Neural cell (in vitro differentiated cells): Measurements from ENCODE around the gene OR11A1. TPM values are rescaled to one million over a fixed set of nuclear protein-coding genes. Genes with fewer than 3 reads are reported as not detected.

Experiments used
- H2AFZ ChIP-seq: fragments of 200-600, 300-800 bp; sonication (generic), shearing (Covaris generic); 2 replicates; pipeline ENCODE4 v1.6.0; 2014; ENCODE audit warnings: low read depth, mild to moderate bottlenecking, antibody characterized with exemption, low read length, moderate library complexity
- H3F3A ChIP-seq: fragments of 200-600 bp; shearing (Covaris generic); 2 replicates; pipeline ENCODE4 v1.6.1; 2016; ENCODE audit warnings: mild to moderate bottlenecking, moderate library complexity, mixed read lengths, antibody characterized with exemption, low read length; ENCODE audit not compliant: insufficient read depth, poor library complexity, severe bottlenecking
- H3K27ac ChIP-seq: fragments of 200-600, 300-800 bp; sonication (generic), shearing (Covaris generic); 2 replicates; pipeline ENCODE4 v1.5.1; 2014; ENCODE audit warnings: mild to moderate bottlenecking, low read length, moderate library complexity
- H3K27me3 ChIP-seq: fragments of 300-800, 200-600 bp; sonication (generic), shearing (Covaris generic); 2 replicates; pipeline ENCODE4 v1.6.0; 2014; ENCODE audit warnings: mild to moderate bottlenecking, low read depth, low read length, moderate library complexity; ENCODE audit not compliant: insufficient read depth
- H3K36me3 ChIP-seq: fragments of 300-800, 200-600 bp; sonication (generic), shearing (Covaris generic); 2 replicates; pipeline ENCODE4 v1.5.1; 2014; ENCODE audit warnings: mild to moderate bottlenecking, antibody characterized with exemption, low read length, moderate library complexity; ENCODE audit not compliant: insufficient read depth
- H3K4me2 ChIP-seq: fragments of 300-800, 200-600 bp; sonication (generic), shearing (Covaris generic); 2 replicates; pipeline ENCODE4 v1.6.0; 2014; ENCODE audit warnings: mild to moderate bottlenecking, low read length
- H3K4me3 ChIP-seq: fragments of 300-800, 200-600 bp; sonication (generic), shearing (Covaris generic); 2 replicates; pipeline ENCODE4 v1.5.1; 2014; ENCODE audit warnings: mild to moderate bottlenecking, low read length, moderate library complexity
- H3K79me2 ChIP-seq: fragments of 200-600 bp; shearing (Covaris generic); replicated peaks from 2 replicates; pipeline ENCODE4 v1.6.0; 2014; ENCODE audit warnings: mild to moderate bottlenecking, low read length, moderate library complexity; ENCODE audit not compliant: insufficient read depth
- H3K9ac ChIP-seq: fragments of 300-800, 200-600 bp; sonication (generic), shearing (Covaris generic); 2 replicates; pipeline ENCODE4 v1.6.1; 2016; ENCODE audit warnings: mild to moderate bottlenecking, low read length, mixed read lengths
- H3K9me2 ChIP-seq: fragments of 200-600 bp; shearing (Covaris generic); 2 replicates; pipeline ENCODE4 v1.6.1; 2016; ENCODE audit warnings: mild to moderate bottlenecking, low read length, mixed read lengths; ENCODE audit not compliant: insufficient read depth
- H3K9me3 ChIP-seq: fragments of 200-600, 300-800 bp; sonication (generic), shearing (Covaris generic); 2 replicates; pipeline ENCODE4 v1.6.1; 2016; ENCODE audit warnings: mild to moderate bottlenecking, mixed run types, low read length, moderate library complexity, mixed read lengths
- H4K20me1 ChIP-seq: fragments of 200-600 bp; shearing (Covaris generic); 2 replicates; pipeline ENCODE4 v1.6.1; 2016; ENCODE audit warnings: mild to moderate bottlenecking, mixed run types; ENCODE audit not compliant: insufficient read depth
- EP300 ChIP-seq: fragments of 450-650 bp; conservative IDR thresholded peaks from 2 replicates; pipeline ENCODE4 v1.6.1; 2014; ENCODE audit warnings: antibody characterized with exemption, mild to moderate bottlenecking, moderate library complexity; ENCODE audit not compliant: poor library complexity, severe bottlenecking
- EZH2 ChIP-seq: fragments of 200-600, 300-800 bp; shearing (Covaris generic), sonication (generic); IDR thresholded peaks from 2 replicates; pipeline ENCODE4 v1.6.1; 2014; ENCODE audit warnings: antibody characterized with exemption, low read length, borderline replicate concordance, mild to moderate bottlenecking; ENCODE audit not compliant: insufficient read depth, poor library complexity, severe bottlenecking
- MXI1 ChIP-seq: fragments of 450-650 bp; conservative IDR thresholded peaks from 2 replicates; pipeline ENCODE4 v1.6.1; 2014; ENCODE audit warnings: antibody characterized with exemption, mild to moderate bottlenecking; ENCODE audit not compliant: poor library complexity, severe bottlenecking
- POLR2AphosphoS5 ChIP-seq: IDR thresholded peaks from 2 replicates; pipeline ENCODE4 v1.6.1; 2012
- RAD21 ChIP-seq: fragments of 450-650 bp; conservative IDR thresholded peaks from 2 replicates; pipeline ENCODE4 v1.6.1; 2014; ENCODE audit warnings: antibody characterized with exemption, mild to moderate bottlenecking, moderate library complexity
- SMC3 ChIP-seq: fragments of 450-650 bp; conservative IDR thresholded peaks from 2 replicates; pipeline ENCODE4 v1.6.1; 2014; ENCODE audit warnings: antibody characterized with exemption, mild to moderate bottlenecking, moderate library complexity; ENCODE audit not compliant: poor library complexity
- TAF1 ChIP-seq: IDR thresholded peaks from 2 replicates; pipeline ENCODE4 v1.6.1; 2012; ENCODE audit warnings: low read depth
- polyA plus RNA-seq: library from polyadenylated mRNA; depleted of rRNA; stranded (reverse); fragments of >200 nt; gene quantifications from 2 replicates; pipeline ENCODE4 v1.2.3, GENCODE V29; 2014
- TF ChIP-seq, protein P1 (sequence below): IDR thresholded peaks from 2 replicates; pipeline ENCODE4 v1.6.1; 2012; ENCODE audit warnings: borderline replicate concordance
- TF ChIP-seq, protein P2 (sequence below): fragments of 450-650 bp; IDR thresholded peaks from 2 replicates; pipeline ENCODE4 v1.5.1; 2014; ENCODE audit warnings: antibody characterized with exemption, mild to moderate bottlenecking, moderate library complexity; ENCODE audit not compliant: poor library complexity, severe bottlenecking

Gene OR11A1
- polyA plus RNA-seq, 1 donor from 2014 or later = not detected

DNA sequence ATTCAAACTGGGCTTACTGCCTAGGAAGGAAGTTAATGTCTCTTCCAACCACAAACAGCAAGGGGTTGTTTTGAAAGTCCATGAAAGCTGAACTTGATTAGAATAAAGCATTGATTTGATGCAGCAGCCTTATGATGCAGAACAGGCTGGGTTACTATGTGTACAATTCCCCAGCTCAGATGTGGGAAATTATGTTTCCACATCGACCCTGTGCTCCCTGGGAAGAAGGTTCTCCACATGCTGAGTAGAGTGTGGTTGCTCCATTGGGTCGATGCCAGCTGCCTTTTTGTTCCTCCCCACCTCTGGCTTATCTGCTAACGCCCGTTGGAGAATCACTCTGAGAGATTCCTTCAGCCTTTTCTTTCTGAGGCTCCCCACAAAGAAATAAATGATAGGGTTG is 29.7 kb upstream of the OR11A1 start:
- Histone ChIP-seq H3K27me3 (no peaks in the 10 kb centered on the region), H2AFZ (no peak overlapping the region), H3K4me3 (no peak overlapping the region), H3K4me2 (no peak overlapping the region), H3K36me3 (no peaks in the 10 kb centered on the region), H3K9ac (no peak overlapping the region), H3K9me3 (no peaks in the 10 kb centered on the region), H3K9me2 (no peaks in the 10 kb centered on the region), H3F3A (no peaks in the 10 kb centered on the region), H3K27ac (no peak overlapping the region), H4K20me1 (no peaks in the 10 kb centered on the region), H3K79me2 (no peaks in the 10 kb centered on the region)
- TF ChIP-seq EP300 = no peak
- TF ChIP-seq RAD21 = no peak
- TF ChIP-seq, protein P1, sequence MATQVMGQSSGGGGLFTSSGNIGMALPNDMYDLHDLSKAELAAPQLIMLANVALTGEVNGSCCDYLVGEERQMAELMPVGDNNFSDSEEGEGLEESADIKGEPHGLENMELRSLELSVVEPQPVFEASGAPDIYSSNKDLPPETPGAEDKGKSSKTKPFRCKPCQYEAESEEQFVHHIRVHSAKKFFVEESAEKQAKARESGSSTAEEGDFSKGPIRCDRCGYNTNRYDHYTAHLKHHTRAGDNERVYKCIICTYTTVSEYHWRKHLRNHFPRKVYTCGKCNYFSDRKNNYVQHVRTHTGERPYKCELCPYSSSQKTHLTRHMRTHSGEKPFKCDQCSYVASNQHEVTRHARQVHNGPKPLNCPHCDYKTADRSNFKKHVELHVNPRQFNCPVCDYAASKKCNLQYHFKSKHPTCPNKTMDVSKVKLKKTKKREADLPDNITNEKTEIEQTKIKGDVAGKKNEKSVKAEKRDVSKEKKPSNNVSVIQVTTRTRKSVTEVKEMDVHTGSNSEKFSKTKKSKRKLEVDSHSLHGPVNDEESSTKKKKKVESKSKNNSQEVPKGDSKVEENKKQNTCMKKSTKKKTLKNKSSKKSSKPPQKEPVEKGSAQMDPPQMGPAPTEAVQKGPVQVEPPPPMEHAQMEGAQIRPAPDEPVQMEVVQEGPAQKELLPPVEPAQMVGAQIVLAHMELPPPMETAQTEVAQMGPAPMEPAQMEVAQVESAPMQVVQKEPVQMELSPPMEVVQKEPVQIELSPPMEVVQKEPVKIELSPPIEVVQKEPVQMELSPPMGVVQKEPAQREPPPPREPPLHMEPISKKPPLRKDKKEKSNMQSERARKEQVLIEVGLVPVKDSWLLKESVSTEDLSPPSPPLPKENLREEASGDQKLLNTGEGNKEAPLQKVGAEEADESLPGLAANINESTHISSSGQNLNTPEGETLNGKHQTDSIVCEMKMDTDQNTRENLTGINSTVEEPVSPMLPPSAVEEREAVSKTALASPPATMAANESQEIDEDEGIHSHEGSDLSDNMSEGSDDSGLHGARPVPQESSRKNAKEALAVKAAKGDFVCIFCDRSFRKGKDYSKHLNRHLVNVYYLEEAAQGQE = no peak
- no peak for TF ChIP-seq TAF1
- no peak for TF ChIP-seq POLR2AphosphoS5
- no peak for TF ChIP-seq EZH2
- TF ChIP-seq, protein P2, sequence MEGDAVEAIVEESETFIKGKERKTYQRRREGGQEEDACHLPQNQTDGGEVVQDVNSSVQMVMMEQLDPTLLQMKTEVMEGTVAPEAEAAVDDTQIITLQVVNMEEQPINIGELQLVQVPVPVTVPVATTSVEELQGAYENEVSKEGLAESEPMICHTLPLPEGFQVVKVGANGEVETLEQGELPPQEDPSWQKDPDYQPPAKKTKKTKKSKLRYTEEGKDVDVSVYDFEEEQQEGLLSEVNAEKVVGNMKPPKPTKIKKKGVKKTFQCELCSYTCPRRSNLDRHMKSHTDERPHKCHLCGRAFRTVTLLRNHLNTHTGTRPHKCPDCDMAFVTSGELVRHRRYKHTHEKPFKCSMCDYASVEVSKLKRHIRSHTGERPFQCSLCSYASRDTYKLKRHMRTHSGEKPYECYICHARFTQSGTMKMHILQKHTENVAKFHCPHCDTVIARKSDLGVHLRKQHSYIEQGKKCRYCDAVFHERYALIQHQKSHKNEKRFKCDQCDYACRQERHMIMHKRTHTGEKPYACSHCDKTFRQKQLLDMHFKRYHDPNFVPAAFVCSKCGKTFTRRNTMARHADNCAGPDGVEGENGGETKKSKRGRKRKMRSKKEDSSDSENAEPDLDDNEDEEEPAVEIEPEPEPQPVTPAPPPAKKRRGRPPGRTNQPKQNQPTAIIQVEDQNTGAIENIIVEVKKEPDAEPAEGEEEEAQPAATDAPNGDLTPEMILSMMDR = no peak
- no peak for TF ChIP-seq MXI1
- no peak for TF ChIP-seq SMC3

DNA sequence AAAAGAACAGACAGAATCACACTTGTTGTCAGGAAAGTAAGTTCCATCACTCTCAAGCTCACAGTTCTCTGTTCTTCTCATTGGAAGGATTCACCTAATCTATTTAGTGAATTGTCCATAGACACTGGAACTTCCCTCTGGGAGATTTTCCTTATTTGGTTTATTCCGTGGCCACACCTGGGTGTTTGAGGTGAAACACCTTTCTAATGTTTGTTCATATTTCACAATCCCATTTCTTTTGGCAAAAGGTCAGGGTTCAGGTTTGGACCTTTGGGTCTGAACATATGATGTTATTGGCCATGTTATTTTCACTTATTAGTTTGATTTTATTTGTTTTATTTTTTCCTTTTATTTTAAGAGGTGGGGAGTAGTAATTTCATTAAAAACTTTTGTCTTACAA is 26.9 kb upstream of the OR11A1 start:
- no peaks in the 10 kb centered on the region for H3K9me3 ChIP-seq
- no peak overlapping the region for H2AFZ ChIP-seq
- no peak overlapping the region for H3K27ac ChIP-seq
- no peaks in the 10 kb centered on the region for H3K36me3 ChIP-seq
- no peaks in the 10 kb centered on the region for H3K27me3 ChIP-seq
- TF ChIP-seq TAF1 (no peak), SMC3 (no peak), MXI1 (no peak), RAD21 (no peak)
- TF ChIP-seq, protein P2 = no peak
- H3K79me2 ChIP-seq = no peaks in the 10 kb centered on the region
- H3K9ac ChIP-seq = no peak overlapping the region
- no peak overlapping the region for H3K4me2 ChIP-seq
- no peak overlapping the region for H3K4me3 ChIP-seq
- no peaks in the 10 kb centered on the region for H3K9me2 ChIP-seq
- no peaks in the 10 kb centered on the region for H4K20me1 ChIP-seq
- H3F3A ChIP-seq = no peaks in the 10 kb centered on the region
